NT2/D1 (cell line): Measurements from ENCODE around the gene ZKSCAN4.

Experiments used
- YY1 ChIP-seq: IDR thresholded peaks from 2 replicates; pipeline ENCODE4 v1.6.1; 2011; ENCODE audit not compliant: insufficient read length, insufficient read depth
- ZNF274 ChIP-seq: IDR thresholded peaks from 2 replicates; pipeline ENCODE4 v1.6.1; 2011; ENCODE audit warnings: mild to moderate bottlenecking, low read depth, low read length

- TF ChIP-seq YY1: no peak
- no peak for TF ChIP-seq ZNF274
Observed at GRCh38 chr6:28212510-28213212, 39.4 kb downstream of the ZKSCAN4 start.
